ENCODE measurements around the gene MOK. TPM values are rescaled to one million over a fixed set of nuclear protein-coding genes. Genes with fewer than 3 reads are reported as not detected.

MOK gene
- total and polyA plus RNA-seq, 2 of the 4 experiments (the other 2 are of a cell fraction) = 16.8 to 48.5 TPM

DNA sequence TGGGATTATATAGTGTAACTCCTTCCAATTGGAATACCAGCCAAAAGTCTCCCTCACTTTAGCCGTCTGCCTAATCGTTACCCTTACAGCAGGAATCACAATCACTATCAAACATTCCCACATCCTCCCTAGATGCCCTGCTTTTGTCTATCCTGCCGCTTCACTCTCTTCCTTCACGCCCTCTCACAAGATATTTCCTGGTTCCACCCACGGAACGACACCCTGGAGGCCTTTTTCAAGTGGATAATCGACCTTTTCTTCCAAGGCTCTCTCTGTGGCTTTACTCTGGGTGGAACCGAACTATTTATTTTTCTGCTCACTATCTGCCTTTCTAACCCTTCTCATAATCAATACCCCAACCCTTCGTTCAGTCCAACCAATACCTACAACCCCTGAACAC, 58.9 kb downstream of the MOK start:
- H4K20me1 ChIP-seq (ENCODE audit: insufficient read depth, low read length) = no peaks in the 10 kb centered on the region
- TF ChIP-seq, protein P1, sequence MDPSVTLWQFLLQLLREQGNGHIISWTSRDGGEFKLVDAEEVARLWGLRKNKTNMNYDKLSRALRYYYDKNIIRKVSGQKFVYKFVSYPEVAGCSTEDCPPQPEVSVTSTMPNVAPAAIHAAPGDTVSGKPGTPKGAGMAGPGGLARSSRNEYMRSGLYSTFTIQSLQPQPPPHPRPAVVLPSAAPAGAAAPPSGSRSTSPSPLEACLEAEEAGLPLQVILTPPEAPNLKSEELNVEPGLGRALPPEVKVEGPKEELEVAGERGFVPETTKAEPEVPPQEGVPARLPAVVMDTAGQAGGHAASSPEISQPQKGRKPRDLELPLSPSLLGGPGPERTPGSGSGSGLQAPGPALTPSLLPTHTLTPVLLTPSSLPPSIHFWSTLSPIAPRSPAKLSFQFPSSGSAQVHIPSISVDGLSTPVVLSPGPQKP (IDR thresholded peaks at IDR 0.05; ENCODE audit: borderline replicate concordance, low read depth, low read length) = no peak
- TF ChIP-seq FOS (IDR thresholded peaks at IDR 0.05; ENCODE audit: low read depth, low read length) (no peak), SMC3 (IDR thresholded peaks at IDR 0.05; ENCODE audit: low read depth, low read length) (no peak), MAFK (IDR thresholded peaks at IDR 0.05; ENCODE audit: low read depth, low read length) (no peak), MAZ (IDR thresholded peaks at IDR 0.05; ENCODE audit: borderline replicate concordance, low read depth, low read length) (no peak), RCOR1 (IDR thresholded peaks at IDR 0.05; ENCODE audit: insufficient replicate concordance, low read length) (no peak), NFE2L2 (IDR thresholded peaks at IDR 0.05; ENCODE audit: low read depth, low read length) (no peak), POLR2A (IDR thresholded peaks at IDR 0.05; ENCODE audit: low read depth, low read length) (no peak), CHD1 (IDR thresholded peaks at IDR 0.05; ENCODE audit: low read depth, low read length) (no peak), MXI1 (IDR thresholded peaks at IDR 0.05; ENCODE audit: borderline replicate concordance, low read depth, low read length) (no peak), RAD21 (IDR thresholded peaks at IDR 0.05; ENCODE audit: low read length) (no peak), BHLHE40 (IDR thresholded peaks at IDR 0.05; ENCODE audit: low read depth, low read length) (no peak), CEBPB (IDR thresholded peaks at IDR 0.05; ENCODE audit: low read depth, low read length) (no peak), RFX5 (IDR thresholded peaks at IDR 0.05; ENCODE audit: low read depth, low read length) (no peak)
- TF ChIP-seq, protein P2, sequence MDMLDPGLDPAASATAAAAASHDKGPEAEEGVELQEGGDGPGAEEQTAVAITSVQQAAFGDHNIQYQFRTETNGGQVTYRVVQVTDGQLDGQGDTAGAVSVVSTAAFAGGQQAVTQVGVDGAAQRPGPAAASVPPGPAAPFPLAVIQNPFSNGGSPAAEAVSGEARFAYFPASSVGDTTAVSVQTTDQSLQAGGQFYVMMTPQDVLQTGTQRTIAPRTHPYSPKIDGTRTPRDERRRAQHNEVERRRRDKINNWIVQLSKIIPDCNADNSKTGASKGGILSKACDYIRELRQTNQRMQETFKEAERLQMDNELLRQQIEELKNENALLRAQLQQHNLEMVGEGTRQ (IDR thresholded peaks at IDR 0.05; ENCODE audit: low read depth, low read length) = no peak
- TF ChIP-seq, protein P3, sequence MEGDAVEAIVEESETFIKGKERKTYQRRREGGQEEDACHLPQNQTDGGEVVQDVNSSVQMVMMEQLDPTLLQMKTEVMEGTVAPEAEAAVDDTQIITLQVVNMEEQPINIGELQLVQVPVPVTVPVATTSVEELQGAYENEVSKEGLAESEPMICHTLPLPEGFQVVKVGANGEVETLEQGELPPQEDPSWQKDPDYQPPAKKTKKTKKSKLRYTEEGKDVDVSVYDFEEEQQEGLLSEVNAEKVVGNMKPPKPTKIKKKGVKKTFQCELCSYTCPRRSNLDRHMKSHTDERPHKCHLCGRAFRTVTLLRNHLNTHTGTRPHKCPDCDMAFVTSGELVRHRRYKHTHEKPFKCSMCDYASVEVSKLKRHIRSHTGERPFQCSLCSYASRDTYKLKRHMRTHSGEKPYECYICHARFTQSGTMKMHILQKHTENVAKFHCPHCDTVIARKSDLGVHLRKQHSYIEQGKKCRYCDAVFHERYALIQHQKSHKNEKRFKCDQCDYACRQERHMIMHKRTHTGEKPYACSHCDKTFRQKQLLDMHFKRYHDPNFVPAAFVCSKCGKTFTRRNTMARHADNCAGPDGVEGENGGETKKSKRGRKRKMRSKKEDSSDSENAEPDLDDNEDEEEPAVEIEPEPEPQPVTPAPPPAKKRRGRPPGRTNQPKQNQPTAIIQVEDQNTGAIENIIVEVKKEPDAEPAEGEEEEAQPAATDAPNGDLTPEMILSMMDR (conservative IDR thresholded peaks at IDR 0.05; ENCODE audit: low read depth, low read length) = no peak
- WGBS, 2 experiments (ENCODE audit: extremely low coverage in 2 of 2, insufficient read length in 1 of 2) = 67 to 100% methylated on average over 1 to 9 of the region's 9 CpGs
- H2BK15ac ChIP-seq (ENCODE audit: low read depth, low read length) = no peak overlapping the region
- H3K27me3 ChIP-seq (ENCODE audit: control insufficient read depth, insufficient read depth, low read length) = no peaks in the 10 kb centered on the region; the same call in 1 of the 2 replicates
- no peak overlapping the region for H2AK9ac ChIP-seq (replicated peaks; ENCODE audit: low read depth, low read length, poor library complexity)
- no peak overlapping the region for H2BK20ac ChIP-seq (ENCODE audit: low read depth, low read length)
- peaks cover 2% of the 10 kb centered on the region for H3K9me3 ChIP-seq (ENCODE audit: control insufficient read depth, insufficient read depth, low read length)
- BruUV-seq (replicated peaks) = no TSS peak
- 0 out of 2 replicates have a peak, but pooled peaks cover 3% of the 10 kb centered on the region for H3K9me1 ChIP-seq (ENCODE audit: insufficient read depth, low read length)
- ATAC-seq (ENCODE audit: low read depth) (no peak), DNase-seq (no peak)
- H3K9ac ChIP-seq (ENCODE audit: low read depth, low read length) = no peak overlapping the region
- H3K4me3 ChIP-seq (ENCODE audit: insufficient read depth, low read depth, low read length) = no peak overlapping the region
- no peak overlapping the region for H2AFZ ChIP-seq (replicated peaks; ENCODE audit: low read length, poor library complexity)
- H3K79me1 ChIP-seq (ENCODE audit: low read depth in 1 of 2, low read length in 2 of 2) = no peaks in the 10 kb centered on the region; a peak in 1 of 4 replicates
- no peak overlapping the region for H3K27ac ChIP-seq (ENCODE audit: insufficient read depth, low read length)
- H4K8ac ChIP-seq (ENCODE audit: low read depth in 2 of 2, low read length in 2 of 2) = no peak overlapping the region
- dilution Hi-C loops (cut with HindIII; ENCODE audit: low sequenced_read_pairs, unreplicated experiment) (no loop called here), intact Hi-C loops (cut with micrococcal nuclease) (no loop called here), in situ Hi-C loops (cut with MboI; ENCODE audit: low sequenced_read_pairs) (no loop called here)
- CTCF ChIA-PET = no interaction called here
- no peak overlapping the region for H4K5ac ChIP-seq (ENCODE audit: low read depth, low read length)
- no peak overlapping the region for H2BK5ac ChIP-seq (ENCODE audit: low read depth, low read length, poor library complexity, severe bottlenecking)
- H2AK5ac ChIP-seq (ENCODE audit: low read depth, low read length) = no peak overlapping the region
- H3K14ac ChIP-seq (replicated peaks; ENCODE audit: low read depth, low read length) = no peak overlapping the region
- POLR2A ChIA-PET (ENCODE audit: unreplicated experiment) = no interaction called here
- no peak overlapping the region for H3K4ac ChIP-seq (ENCODE audit: low read depth, low read length)
- no peak overlapping the region for H3K4me2 ChIP-seq (ENCODE audit: low read depth, low read length)
- H3K36me3 ChIP-seq (ENCODE audit: control insufficient read depth, insufficient read depth, low read length) = no peaks in the 10 kb centered on the region; the same call in 1 of the 2 replicates
- H2BK120ac ChIP-seq (ENCODE audit: low read depth, low read length) = no peak overlapping the region
- no peak overlapping the region for H4K91ac ChIP-seq (ENCODE audit: insufficient read depth, low read depth, low read length)
- H3K4me1 ChIP-seq (ENCODE audit: control insufficient read depth, insufficient read depth, low read length) = no peaks in the 10 kb centered on the region
- no peak overlapping the region for H3K18ac ChIP-seq (ENCODE audit: low read depth, low read length)
- H3K56ac ChIP-seq (ENCODE audit: extremely low read depth, insufficient read depth, low read length) = no peak overlapping the region
- no peak overlapping the region for H3K23ac ChIP-seq (ENCODE audit: low read depth, low read length)
